Measurements from ENCODE around the gene RNASE13.

The RNASE13 gene

GRCh38 chr14:21072031-21072473, 37.4 kb upstream of the RNASE13 start:
- peak; percentile 5; the same call in 1 of the 3 replicates for ATAC-seq
- TF ChIP-seq PPARA (CRISPR knock-in tag; IDR thresholded peaks at IDR 0.05; ENCODE audit: borderline replicate concordance) (no peak), ZNF70 (CRISPR knock-in tag; IDR thresholded peaks at IDR 0.05) (no peak), ESRRG (CRISPR knock-in tag; IDR thresholded peaks at IDR 0.05) (no peak), ARNTL (CRISPR knock-in tag; IDR thresholded peaks at IDR 0.05; ENCODE audit: borderline replicate concordance, low read depth) (no peak), ZFP30 (CRISPR knock-in tag; IDR thresholded peaks at IDR 0.05) (no peak), GLIS3 (CRISPR knock-in tag; IDR thresholded peaks at IDR 0.05) (no peak), POU6F1 (CRISPR knock-in tag; IDR thresholded peaks at IDR 0.05; ENCODE audit: borderline replicate concordance, low read depth) (no peak), TOX (CRISPR knock-in tag; IDR thresholded peaks at IDR 0.05; ENCODE audit: borderline replicate concordance) (no peak), ZFP3 (CRISPR knock-in tag; IDR thresholded peaks at IDR 0.05) (no peak), TSHZ2 (CRISPR knock-in tag; IDR thresholded peaks at IDR 0.05) (no peak), OSR1 (CRISPR knock-in tag; IDR thresholded peaks at IDR 0.05) (no peak), CSDC2 (CRISPR knock-in tag; IDR thresholded peaks at IDR 0.05) (no peak), RARB (CRISPR knock-in tag; IDR thresholded peaks at IDR 0.05) (no peak), BACH2 (CRISPR knock-in tag; IDR thresholded peaks at IDR 0.05; ENCODE audit: borderline replicate concordance) (no peak), ZNF565 (CRISPR knock-in tag; conservative IDR thresholded peaks at IDR 0.05; ENCODE audit: low read depth) (no peak), ZNF8 (CRISPR knock-in tag; IDR thresholded peaks at IDR 0.05) (no peak)

- peak; percentile 87 for ATAC-seq
- TF ChIP-seq TCF4 (CRISPR knock-in tag; IDR thresholded peaks at IDR 0.05; ENCODE audit: borderline replicate concordance) (peak; percentile 42; the same call in 1 of the 2 replicates), ISL1 (CRISPR knock-in tag; IDR thresholded peaks at IDR 0.05) (no peak)
Measured at GRCh38 chr14:21071225-21072030, 36.8 kb upstream of the RNASE13 start.

- ATAC-seq: peak; percentile 34
- TF ChIP-seq PATZ1 (CRISPR knock-in tag; IDR thresholded peaks at IDR 0.05; ENCODE audit: borderline replicate concordance): no peak
Measured at GRCh38 chr14:21070610-21071224, 36.1 kb upstream of the RNASE13 start.

GRCh38 chr14:21070083-21070609, 35.5 kb upstream of the RNASE13 start, which contains the start of gene ARHGEF40:
Gene ARHGEF40 (plus strand): TSS chr14:21070304. CDS start chr14:21070397, 93 bp downstream.
- peak; percentile 23 for ATAC-seq

More at GRCh38 chr14:21070083-21070609, 35.5 kb upstream of the RNASE13 start, which contains the start of gene ARHGEF40:
- TF ChIP-seq ZNF565 (CRISPR knock-in tag; conservative IDR thresholded peaks at IDR 0.05; ENCODE audit: low read depth): no peak
- no peak for TF ChIP-seq PATZ1 (CRISPR knock-in tag; IDR thresholded peaks at IDR 0.05; ENCODE audit: borderline replicate concordance)
- no peak for TF ChIP-seq PPARA (CRISPR knock-in tag; IDR thresholded peaks at IDR 0.05; ENCODE audit: borderline replicate concordance)
- TF ChIP-seq CSDC2 (CRISPR knock-in tag; IDR thresholded peaks at IDR 0.05): no peak
- no peak for TF ChIP-seq CREB5 (CRISPR knock-in tag; IDR thresholded peaks at IDR 0.05; ENCODE audit: low read depth)
- TF ChIP-seq SNAI2 (CRISPR knock-in tag; IDR thresholded peaks at IDR 0.05): no peak

All from SK-N-SH treated with all-trans-retinoic acid at 6 μM for 48 hours (cell line).